Measurements from ENCODE around the gene POC1B. TPM values are rescaled to one million over a fixed set of nuclear protein-coding genes. Genes with fewer than 3 reads are reported as not detected.
"Not testable (repeated sequence)": the region's sequence is repeated elsewhere in the genome, so short reads cannot be mapped to it uniquely, and the experiment has no call there.

Gene POC1B
- total RNA-seq, 1 experiment from 2014 or later, result 6.9 TPM

GRCh38 chr12:89479982-89480381 is 45.9 kb downstream of the POC1B start:
- DNase-seq, result no peak
- no peaks in the 10 kb centered on the region for H3K9me3 ChIP-seq
- no peaks in the 10 kb centered on the region for H3K27me3 ChIP-seq
- H3K4me3 ChIP-seq, result no peak overlapping the region
- H3K36me3 ChIP-seq, result no peaks in the 10 kb centered on the region

GRCh38 chr12:89477633-89478279 is 48.1 kb downstream of the POC1B start:
- Histone ChIP-seq H3K36me3 (no peaks in the 10 kb centered on the region), H3K9me3 (no peaks in the 10 kb centered on the region), H3K27me3 (no peaks in the 10 kb centered on the region), H3K4me3 (no peak overlapping the region)
- no peak for DNase-seq

- Histone ChIP-seq H3K27me3 (no peaks in the 10 kb centered on the region), H3K36me3 (no peaks in the 10 kb centered on the region), H3K4me3 (no peak overlapping the region), H3K9me3 (no peaks in the 10 kb centered on the region)
- no peak for DNase-seq
Measured at GRCh38 chr12:89476904-89477595, 48.8 kb downstream of the POC1B start.

- Histone ChIP-seq H3K9me3 (no peaks in the 10 kb centered on the region), H3K27me3 (no peaks in the 10 kb centered on the region), H3K4me3 (no peak overlapping the region), H3K36me3 (no peaks in the 10 kb centered on the region)
- DNase-seq, result no peak
Measured at GRCh38 chr12:89476232-89476631, 49.6 kb downstream of the POC1B start.

- Histone ChIP-seq H3K36me3 (no peaks in the 10 kb centered on the region), H3K9me3 (no peaks in the 10 kb centered on the region), H3K27me3 (no peaks in the 10 kb centered on the region), H3K4me3 (no peak overlapping the region)
- DNase-seq, result no peak
Measured at GRCh38 chr12:89475203-89475990, 50.5 kb downstream of the POC1B start.

GRCh38 chr12:89474615-89475014 is 51.2 kb downstream of the POC1B start:
- no peak overlapping the region for H3K4me3 ChIP-seq
- DNase-seq, result no peak
- no peaks in the 10 kb centered on the region for H3K36me3 ChIP-seq
- H3K27me3 ChIP-seq, result no peaks in the 10 kb centered on the region
- H3K9me3 ChIP-seq, result no peaks in the 10 kb centered on the region

- H3K9me3 ChIP-seq, result no peaks in the 10 kb centered on the region
- no peaks in the 10 kb centered on the region for H3K27me3 ChIP-seq
- no peaks in the 10 kb centered on the region for H3K36me3 ChIP-seq
- no peak overlapping the region for H3K4me3 ChIP-seq
- DNase-seq, result no peak
Measured at GRCh38 chr12:89472508-89472907, 53.3 kb downstream of the POC1B start.

GRCh38 chr12:89470741-89471509 is 54.9 kb downstream of the POC1B start:
- no peaks in the 10 kb centered on the region for H3K27me3 ChIP-seq
- no peaks in the 10 kb centered on the region for H3K36me3 ChIP-seq
- H3K4me3 ChIP-seq, result no peak overlapping the region
- H3K9me3 ChIP-seq, result no peaks in the 10 kb centered on the region
- no peak for DNase-seq

- Histone ChIP-seq H3K36me3 (no peaks in the 10 kb centered on the region), H3K27me3 (no peaks in the 10 kb centered on the region), H3K9me3 (no peaks in the 10 kb centered on the region), H3K4me3 (no peak overlapping the region)
- no peak for DNase-seq
Measured at GRCh38 chr12:89469361-89469760, 56.5 kb downstream of the POC1B start.

GRCh38 chr12:89468648-89469326 is 57.1 kb downstream of the POC1B start:
- Histone ChIP-seq H3K9me3 (no peaks in the 10 kb centered on the region), H3K36me3 (no peaks in the 10 kb centered on the region), H3K27me3 (no peaks in the 10 kb centered on the region), H3K4me3 (no peak overlapping the region)
- DNase-seq, result no peak

- H3K36me3 ChIP-seq, result no peaks in the 10 kb centered on the region
- H3K9me3 ChIP-seq, result no peaks in the 10 kb centered on the region
- H3K4me3 ChIP-seq, result no peak overlapping the region
- no peaks in the 10 kb centered on the region for H3K27me3 ChIP-seq
- no peak for DNase-seq
Measured at GRCh38 chr12:89468017-89468416, 57.8 kb downstream of the POC1B start.

- Histone ChIP-seq H3K36me3 (no peaks in the 10 kb centered on the region), H3K4me3 (no peak overlapping the region), H3K27me3 (no peaks in the 10 kb centered on the region), H3K9me3 (no peaks in the 10 kb centered on the region)
- no peak for DNase-seq
Measured at GRCh38 chr12:89464974-89465592, 60.8 kb downstream of the POC1B start.

GRCh38 chr12:89461649-89462612 is 63.9 kb downstream of the POC1B start:
- no peaks in the 10 kb centered on the region for H3K27me3 ChIP-seq
- H3K36me3 ChIP-seq, result no peaks in the 10 kb centered on the region
- H3K4me3 ChIP-seq, result no peak overlapping the region
- no peak for DNase-seq
- no peaks in the 10 kb centered on the region for H3K9me3 ChIP-seq

- DNase-seq, result no peak
- H3K4me3 ChIP-seq, result no peak overlapping the region
- no peaks in the 10 kb centered on the region for H3K9me3 ChIP-seq
- H3K36me3 ChIP-seq, result no peaks in the 10 kb centered on the region
- H3K27me3 ChIP-seq, result no peaks in the 10 kb centered on the region
Measured at GRCh38 chr12:89461190-89461589, 64.7 kb downstream of the POC1B start.

- not testable (repeated sequence) for DNase-seq, H3K9me3 ChIP-seq, H3K4me3 ChIP-seq, H3K27me3 ChIP-seq, H3K36me3 ChIP-seq
Measured at GRCh38 chr12:89459279-89459678, 66.6 kb downstream of the POC1B start.

Data from MG63 (cell line).